SW 1271 (cell line): Measurements from ENCODE around the gene DBNDD1.
"Not testable (repeated sequence)": the region's sequence is repeated elsewhere in the genome, so short reads cannot be mapped to it uniquely, and the experiment has no call there.

Experiments used
- DNase-seq, 2 experiments: peaks; one replicate each; lab custom pipeline; 2025; lab: John Stamatoyannopoulos, UW

DBNDD1 gene

DNA sequence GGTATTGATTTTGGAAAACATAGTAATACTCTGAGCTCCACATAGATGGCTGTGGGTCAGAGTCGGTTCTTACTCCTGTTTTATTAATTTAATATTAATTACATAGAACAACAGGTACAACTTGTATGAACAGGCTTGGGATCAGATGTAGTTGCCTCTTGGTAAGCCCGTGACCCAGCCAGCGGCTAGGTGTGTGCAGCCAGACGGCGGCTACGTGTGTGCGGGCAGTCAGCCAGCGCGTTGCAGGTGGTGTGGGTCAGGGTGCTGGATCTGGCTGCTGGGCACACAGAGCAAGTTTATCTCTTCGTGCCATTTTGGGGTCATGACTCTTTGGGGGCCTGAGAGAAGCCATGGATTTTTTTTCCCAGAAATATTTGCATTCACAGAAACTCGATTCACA, 30.3 kb downstream of the DBNDD1 start:
- no peak for DNase-seq

DNA sequence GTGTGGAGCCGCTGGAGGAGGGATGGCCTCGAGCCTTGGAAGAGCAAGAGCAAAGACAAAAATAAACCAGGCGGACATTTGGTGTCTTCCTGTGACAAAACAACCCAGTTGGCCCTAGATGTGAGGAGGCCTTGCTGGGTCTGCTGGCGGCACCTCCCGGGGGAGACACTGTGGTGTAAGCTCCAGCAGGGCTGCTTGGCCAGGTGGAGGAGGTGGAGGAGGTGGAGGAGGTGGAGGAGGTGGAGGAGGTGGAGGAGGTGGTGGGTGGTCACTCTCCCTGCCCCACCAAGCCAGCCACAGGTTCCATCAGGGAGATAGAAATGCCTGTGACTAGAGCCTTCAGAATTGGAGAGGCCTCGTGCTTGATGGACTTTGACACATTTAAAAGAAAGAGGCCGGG, 32.1 kb downstream of the DBNDD1 start:
- DNase-seq = no peak

DNA sequence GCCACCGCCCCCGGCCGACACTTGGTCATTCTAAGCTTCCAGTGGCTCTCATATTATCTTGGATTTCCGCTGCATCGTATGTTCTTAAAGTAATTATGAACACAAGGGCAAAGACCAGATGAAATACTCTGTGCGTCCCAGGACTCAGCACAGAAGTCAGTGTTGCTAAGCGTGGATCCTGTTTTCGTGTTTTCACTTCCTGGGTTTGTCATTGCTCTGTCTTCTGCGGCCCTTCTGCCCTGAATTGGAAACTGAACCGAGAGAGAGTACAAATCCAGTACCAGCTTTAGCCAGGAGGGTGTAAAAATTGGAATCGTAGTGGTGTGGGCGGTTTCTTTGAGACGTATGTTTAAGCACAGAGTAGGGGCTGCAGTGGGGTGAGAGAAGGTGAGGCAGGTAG, 32.7 kb downstream of the DBNDD1 start:
- DNase-seq = no peak

DNA sequence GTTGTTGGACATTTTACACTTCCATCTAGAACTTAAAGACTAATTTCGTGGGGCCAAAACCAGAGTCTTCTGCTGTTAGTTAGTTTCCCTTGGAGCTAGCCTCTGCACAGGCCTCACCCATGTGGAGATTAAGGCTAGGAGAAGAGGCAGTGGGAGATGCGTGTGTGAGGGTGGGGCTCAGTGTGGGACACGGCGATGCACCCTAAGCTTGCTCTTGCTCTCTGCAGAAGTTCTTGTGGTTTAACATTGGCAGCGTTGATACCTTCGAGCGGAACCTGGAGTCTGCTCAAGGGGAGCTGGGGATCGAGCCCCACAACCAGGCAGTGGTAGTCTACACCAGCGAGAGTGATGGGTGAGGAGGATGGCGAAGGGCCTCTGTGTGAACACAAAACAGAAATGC, 34.0 kb downstream of the DBNDD1 start:
- DNase-seq = no peak

DNA sequence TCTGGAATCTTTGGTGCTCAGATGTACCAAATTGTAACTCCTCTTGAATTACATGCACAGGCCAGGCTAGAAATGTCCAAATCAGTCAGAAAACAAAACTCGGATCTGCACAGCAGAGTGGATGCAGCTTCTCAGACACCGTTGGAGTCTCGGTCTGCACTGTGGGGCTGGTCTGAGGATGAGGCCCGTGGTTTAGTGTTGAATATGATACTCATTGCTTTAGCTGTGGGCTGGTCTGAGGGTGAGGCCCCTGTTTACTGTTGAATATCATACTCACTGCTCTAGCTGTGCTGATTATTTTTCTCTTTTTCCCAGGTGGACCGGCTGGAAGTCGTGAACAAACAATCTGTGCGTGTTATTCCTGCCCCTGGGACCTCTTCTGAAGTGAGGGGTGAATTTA, 35.0 kb downstream of the DBNDD1 start:
- DNase-seq = no peak

DNA sequence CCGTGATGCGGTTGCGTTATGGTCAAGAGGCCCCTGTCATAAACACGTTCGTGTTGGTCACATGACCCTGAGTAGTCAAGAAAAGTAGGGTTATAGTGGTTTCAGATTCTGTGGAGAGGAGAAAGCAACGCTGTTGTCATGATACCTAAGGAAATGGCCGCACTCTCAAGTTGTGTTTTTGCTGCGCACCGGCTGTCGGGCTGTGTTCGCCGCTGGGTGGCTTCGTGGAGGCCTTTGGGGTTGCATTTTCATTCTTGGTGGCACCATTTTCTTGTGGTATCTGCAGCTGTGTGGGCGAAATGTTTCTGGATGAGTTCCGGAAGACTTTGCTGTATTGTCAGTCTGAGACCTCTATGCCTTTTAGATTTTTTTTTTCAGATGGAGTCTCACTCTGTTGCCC, 35.7 kb downstream of the DBNDD1 start:
- no peak for DNase-seq

DNA sequence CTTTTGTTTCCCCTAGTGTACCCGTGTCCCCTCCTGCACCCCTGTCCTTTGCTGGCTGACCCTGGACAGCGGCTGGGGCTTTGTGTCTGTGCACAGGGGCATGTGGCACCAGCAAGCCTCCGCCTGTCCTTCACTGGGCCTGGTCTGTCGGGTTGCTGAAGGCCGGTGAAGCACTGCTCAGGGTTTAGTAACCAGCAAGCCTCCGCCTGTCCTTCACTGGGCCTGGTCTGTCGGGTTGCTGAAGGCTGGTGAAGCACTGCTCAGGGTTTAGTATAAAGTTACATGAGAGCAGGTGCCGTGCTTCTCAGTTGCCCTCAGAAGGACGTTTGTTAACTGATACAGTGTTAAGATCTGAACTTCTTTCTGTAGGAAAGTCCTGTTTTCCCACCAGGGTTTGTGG, 36.9 kb downstream of the DBNDD1 start:
- no peak for DNase-seq

DNA sequence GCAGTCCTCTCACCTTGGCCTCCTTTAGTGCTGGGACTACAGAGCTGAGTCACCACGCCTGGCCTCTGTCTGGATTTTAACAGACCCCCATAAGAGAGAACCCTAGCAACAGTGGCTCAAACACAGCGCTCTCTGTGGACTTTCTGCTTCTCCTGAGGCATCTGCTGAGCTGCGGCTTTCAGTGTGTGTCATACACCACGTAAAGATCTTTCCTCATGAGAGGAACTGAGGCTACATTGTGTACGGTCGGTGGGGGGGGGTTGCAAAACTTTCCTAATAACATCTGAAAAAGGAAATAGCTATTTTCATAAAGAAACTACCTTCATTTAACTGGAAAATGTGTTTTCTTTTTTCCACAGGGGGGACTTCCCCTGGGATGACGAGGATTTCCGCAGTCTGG, 37.8 kb downstream of the DBNDD1 start:
- DNase-seq = no peak

DNA sequence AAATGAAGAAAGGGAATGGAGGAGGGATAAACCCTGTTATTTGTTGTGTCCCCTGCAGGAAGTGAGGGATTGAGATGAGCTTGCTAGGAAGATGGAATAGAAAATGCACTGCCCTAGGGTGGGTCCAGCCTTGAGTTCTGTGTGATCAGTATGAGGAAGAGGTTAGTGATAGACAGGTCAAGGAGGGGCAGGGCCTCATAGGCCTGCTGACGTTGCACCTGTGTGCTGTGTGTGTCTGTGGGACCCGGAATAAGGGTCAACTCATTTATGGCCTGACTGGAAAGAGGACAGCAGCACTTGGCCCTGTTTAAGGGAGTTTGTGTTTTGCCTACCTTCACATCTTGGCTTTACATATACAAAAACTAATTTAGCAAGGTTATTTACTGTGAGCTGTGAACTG, 44.4 kb downstream of the DBNDD1 start:
- DNase-seq = no peak

DNA sequence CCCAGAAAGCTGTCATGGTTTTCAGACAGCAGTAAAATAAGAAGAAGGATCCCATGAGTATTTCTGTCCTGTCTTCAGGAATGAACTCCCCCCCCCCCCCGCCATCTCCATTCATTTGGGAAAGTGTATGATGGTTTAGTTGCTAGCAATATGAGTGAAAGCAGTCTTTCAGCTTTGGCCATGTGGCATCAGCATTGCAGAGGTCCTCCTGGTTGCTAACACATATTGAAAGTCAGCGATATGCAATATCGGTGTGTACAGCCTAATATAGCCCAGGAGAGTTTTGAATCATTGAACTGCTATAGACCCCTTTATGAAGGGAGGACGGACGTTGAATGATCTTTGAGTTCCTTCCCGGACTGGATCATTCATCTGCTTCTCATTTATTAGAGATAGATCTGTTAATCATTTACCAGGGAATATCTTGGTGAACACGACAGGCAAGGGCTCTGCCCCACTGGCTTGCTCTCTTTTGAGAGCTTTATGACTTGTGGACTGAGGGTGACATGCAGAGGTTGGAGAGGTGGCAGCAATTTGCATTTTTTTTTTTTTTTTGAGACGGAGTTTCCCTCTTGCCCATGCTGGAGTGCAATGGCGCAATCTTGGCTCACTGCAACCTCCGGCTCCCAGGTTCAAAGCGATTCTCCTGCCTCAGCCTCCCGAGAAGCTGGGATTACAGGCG, 45.5 kb downstream of the DBNDD1 start:
- no peak for DNase-seq

DNA sequence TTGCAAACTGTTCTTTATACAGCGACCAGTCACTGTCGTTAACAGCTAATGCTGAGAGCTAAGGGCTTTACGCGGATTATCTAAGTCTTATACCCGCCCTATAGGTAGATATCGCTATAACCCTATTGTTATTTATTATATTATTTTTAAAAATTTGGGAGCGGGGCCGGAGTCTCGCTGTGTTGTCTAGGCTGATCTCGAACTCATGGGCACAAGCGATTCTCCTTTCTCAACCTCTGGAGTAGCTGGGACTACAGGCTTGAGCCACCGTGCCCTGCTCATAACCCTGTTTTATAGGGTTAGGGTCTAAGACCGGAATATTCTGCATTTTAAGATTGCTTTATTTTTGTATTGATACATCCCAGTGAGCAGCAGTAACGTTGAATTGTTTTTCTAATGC, 46.0 kb downstream of the DBNDD1 start:
- DNase-seq = no peak

DNA sequence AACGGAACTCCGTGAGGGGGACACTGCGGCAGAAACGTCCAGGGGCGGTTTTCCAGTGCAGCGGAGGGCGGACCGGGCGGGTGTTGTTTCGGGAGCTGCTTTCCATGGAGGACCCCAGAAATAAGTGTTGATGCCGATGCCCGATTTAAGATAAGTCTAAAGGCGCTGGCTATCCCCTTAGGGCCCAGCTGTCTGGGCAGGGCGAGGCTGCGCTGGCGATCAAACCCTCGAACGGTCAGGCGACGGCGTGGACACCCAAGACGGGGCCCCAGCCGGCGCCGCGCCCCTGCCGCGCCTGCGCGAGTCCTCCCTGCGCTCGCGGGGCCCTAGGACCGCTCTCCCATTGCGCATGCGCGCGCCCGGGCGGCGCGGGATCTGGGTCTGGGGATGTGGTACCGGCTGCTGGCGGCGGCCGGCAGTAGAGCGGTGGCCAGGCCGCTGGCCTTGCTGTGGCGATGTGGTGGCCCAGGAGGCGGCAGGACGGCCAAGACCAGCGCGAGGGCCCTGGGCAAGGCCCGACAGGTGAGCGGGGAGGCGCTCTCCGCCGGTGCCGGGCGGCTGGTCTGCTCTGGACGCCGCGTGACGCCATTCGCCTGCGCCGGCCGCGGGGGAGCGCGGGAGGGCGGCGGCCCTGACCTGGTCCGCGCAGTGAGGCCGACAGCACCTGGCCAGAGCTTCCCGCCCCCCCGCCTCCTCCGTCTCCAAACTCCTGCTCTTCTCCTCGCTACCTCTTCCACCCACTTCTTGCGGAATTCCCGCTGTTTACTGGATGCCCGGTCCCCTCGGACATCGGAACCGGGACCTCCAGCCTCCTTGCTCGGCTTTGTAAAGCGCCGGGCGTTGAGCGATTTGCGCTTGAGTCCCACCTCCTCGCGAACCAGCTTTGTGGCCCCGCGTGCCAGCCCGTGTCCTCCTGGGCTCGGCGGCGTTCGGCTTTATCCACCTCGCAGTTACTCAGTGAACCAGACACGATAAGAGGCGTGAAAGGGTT, 46.7 kb downstream of the DBNDD1 start:
- peak; percentile 70 to 86 for DNase-seq

DNA sequence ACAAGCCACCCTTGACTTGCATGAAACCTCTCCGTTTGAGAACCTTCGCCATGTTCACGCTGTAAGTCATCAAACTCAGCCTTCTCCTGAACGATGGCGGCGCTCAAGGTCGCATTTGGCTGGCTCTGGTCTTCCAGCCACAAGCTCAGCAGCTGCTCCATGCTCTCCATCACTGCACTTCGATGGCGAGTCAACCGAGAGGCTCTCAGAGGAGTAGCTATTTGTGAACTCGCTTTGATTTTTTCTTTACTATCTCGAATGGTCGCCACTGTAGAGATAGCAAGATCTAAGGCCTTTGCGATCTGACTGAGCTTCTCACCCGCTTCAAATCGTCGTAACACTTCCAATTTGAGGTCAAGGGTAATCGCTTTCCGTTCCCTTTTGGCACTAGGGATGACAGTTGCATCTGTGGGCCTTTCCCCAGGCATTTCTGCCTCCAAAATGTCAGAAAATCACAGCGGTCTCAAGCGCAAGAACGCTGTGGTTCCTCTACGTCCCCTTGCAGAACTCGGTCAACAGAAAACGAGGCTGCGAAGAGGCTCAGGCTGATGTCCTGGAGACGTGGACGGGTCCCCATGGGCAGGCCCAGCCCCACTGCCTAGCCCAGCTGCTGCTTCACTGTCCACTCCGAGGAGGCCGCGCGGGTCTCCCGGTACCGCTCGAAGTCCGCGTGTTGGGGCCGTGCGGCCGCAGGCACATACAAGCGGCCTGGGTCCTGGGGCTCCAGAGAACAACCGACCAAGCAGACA, 47.6 kb downstream of the DBNDD1 start:
- no peak for DNase-seq

DNA sequence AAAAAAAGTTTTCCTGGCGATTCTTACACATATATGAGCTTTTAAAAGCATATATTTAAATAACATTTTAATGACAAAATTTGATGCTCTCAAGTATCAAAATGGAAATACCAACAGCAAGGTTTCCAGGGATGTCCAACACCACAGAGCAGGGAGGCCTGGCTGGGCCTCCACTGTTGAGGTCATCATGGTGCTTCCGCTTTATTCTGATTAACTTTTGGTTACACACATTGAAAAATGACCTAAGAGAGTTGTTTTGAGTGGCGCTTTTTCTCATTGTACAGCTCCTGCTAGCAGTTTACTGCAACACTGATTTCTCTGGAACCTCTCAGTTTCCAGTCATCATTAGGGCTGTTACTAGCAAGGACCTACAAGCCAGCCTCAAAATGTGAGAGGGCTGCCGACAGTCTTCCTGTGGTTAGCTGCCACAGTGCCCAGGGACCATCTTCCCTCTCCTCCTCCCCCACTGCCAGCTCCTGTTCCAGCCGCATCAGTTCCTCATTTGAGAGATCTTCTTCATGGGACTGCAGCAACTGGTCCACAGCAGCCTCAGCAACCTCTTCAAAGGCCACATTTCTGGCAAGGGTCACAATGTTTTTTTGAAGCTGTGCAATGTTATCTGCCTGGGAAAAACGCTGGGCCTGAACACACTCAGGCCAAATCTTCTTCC, 49.4 kb downstream of the DBNDD1 start:
- DNase-seq = no peak

DNA sequence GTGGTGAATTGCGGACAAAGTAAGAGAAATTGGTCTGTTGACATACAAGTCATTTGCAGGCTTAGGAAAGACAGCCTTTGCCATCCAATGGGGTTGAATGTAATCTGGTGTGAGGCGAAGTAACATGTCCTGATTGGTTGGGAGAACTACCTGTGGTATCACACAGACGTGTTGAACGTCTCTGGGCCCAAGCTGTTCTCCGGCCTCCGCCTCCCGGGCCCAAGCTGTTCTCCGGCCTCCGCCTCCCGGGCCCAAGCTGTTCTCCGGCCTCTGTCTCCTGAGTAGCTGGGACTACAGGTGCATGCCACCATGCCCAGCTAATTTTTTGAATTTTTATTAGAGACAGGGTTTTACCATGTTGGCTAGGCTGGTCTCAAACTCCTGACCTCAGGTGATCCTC, 51.2 kb downstream of the DBNDD1 start:
- not testable (repeated sequence) for DNase-seq

DNA sequence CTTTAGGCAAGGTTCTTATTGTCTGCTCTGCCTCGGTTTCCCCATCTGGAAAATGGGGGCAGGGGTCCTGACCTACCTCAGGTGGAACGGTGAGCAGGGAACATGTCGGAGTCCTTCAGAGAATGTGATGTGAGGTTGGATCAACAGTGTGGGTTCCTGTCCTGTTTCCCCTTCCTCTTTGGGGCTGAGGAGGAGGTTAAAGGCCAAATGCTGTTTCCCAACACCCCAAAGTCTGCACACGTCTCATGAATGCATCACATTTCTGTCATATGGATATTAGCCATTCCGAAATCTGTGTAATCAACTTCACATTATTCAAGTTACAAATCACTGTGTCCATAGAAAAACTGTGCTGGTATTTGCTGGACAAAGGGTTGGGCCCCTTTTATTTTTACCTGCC, 51.8 kb downstream of the DBNDD1 start:
- DNase-seq = not testable (repeated sequence)

DNA sequence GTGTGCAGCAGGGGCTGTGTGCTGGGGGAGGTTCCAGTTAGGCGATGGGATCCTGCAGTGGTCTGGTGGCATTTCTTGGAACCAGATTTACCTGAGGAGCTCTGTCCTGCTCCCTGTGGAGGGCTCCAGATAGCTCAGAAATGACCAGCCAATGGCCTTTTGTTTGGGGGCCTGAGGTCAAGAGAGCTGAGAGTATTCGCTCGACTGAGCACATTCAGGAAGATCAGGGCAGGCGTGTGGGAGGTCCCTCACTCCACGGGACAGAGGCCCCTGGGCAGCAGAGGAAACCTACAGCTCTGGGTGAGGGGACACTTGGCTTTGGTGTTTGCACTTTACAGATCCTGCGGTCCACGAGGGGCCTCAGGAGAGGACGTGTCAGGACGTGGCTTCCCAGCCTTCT, 52.5 kb downstream of the DBNDD1 start:
- no peak for DNase-seq

DNA sequence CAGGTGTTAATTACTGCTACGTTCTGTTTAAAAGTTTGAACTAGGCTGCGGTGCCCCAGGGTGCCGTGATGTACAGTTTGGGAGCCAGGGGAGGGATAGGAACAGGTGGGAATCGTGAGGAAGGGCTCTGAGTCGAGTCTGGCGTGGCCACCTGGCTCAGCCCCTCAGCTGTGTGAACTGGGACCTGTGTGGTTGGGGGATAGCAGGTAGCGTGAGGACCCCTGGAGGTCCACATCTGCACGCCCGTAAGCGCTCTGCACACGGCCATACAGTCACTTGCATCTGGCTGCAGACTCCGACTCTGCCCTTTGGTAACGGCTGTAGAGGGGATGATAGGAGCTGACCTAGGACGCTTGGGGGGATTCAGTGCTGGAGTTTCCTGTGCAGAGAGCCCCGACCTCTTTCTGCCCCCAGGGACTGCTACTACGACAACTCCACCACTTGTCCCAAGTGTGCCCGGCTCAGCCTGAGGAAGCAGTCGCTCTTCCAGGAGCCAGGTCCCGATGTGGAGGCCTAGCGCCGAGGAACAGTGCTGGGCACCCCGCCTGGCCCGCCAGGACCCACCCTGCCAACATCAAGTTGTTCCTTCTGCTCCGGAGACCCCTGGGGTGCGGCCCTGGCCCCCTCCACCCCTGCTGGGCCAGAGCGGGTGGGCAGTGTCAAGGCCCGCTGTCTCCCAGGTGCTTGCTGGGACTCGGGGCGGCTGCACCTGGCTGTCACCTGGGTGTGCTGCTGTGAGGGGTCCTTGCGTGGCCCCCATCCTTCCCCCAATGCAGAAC, 53.6 kb downstream of the DBNDD1 start:
- DNase-seq = no peak

DNA sequence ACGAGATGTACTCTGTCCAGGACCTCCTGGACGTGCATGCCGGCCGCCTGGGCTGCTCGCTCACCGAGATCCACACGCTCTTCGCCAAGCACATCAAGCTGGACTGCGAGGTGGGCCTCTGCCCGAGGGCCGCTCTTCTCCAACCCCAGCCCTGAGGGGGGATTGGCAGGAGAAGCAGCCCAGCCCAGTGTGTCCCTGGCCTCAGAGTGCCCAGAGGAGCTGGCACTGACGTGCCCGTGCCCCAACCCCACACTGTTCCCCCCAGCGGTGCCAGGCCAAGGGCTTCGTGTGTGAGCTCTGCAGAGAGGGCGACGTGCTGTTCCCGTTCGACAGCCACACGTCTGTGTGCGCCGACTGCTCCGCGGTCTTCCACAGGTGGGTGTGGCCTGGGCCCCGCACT, 55.1 kb downstream of the DBNDD1 start:
- DNase-seq = no peak

DNA sequence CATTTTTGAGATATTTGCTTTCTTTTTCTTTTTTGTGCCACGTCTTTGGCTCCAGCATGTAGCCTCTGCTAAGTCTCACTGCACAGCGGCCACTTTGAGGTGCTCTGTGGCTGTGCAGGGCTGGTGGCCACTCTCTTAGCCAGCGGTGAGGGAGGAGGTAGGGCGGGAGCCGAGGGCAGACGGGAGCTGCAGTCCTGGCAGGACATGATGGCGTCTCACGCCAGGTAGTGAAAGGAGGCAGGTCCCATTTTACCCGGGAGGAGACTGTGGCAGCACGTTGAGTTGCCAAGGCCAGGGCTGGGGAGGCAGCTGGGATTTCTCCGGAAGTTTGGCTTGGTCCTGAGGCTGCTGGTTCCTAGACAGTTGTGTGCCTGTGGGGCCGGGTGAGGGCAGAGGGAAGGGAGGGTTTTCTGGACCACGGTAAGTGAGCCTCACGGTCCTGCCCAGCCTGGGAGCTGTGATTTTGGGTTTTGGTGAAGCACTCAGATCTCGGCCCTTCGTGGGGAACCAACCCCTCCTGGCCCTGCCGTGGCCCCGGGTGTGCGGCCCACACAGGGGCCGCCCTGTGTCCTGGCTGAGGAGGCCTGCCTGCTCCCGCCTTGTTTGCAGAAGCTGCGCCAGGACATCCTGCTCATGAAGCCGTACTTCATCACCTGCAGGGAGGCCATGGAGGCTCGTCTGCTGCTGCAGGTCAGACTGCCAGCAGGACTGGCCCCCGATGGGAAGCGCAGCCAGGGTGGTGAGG, 56.3 kb downstream of the DBNDD1 start:
- no peak for DNase-seq

DNA sequence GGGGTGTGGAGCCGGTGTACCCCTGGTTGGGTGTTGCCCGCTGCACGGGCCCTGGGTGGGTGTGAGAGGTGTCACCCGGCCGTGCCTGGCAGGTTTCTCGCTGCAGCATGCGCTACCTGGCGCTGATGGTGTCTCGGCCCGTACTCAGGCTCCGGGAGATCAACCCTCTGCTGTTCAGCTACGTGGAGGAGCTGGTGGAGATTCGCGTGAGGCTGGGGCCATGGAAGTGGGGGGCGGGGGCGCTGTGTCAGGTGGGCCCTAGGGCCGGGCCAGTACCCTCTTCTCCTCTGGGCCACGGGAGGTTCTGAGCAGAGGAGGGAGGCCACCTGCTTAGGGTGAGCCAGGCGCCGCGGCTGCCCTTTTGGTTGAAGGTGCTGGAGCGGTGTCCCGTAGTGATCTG, 57.3 kb downstream of the DBNDD1 start:
- no peak for DNase-seq
